Measurements from ENCODE around the gene PTPN18.
A peak's percentile ranks its signal among the peaks of the same experiment; 100 is the strongest.

PTPN18 gene

GRCh38 chr2:130336150-130336876, 19.5 kb upstream of the PTPN18 start:
- Histone ChIP-seq H3K9me3 (ENCODE audit: control insufficient read depth, low read length) (no peaks in the 10 kb centered on the region), H3K79me2 (no peaks in the 10 kb centered on the region), H3K27ac (no peak overlapping the region), H3K36me3 (ENCODE audit: control insufficient read depth, insufficient read depth, low read length) (no peaks in the 10 kb centered on the region), H2AFZ (peak overlapping the region; percentile 77), H3K27me3 (ENCODE audit: control insufficient read depth, insufficient read depth, low read length) (no peaks in the 10 kb centered on the region), H3K4me2 (ENCODE audit: low read length) (no peak overlapping the region), H3K4me1 (peaks cover 9% of the 10 kb centered on the region), H3K4me3 (ENCODE audit: low read depth, low read length) (no peak overlapping the region), H3K9ac (no peak overlapping the region)
- no peak for TF ChIP-seq CTCF (IDR thresholded peaks at IDR 0.05)

GRCh38 chr2:130336877-130337734, 18.8 kb upstream of the PTPN18 start:
- TF ChIP-seq CTCF (IDR thresholded peaks at IDR 0.05) = no peak
- Histone ChIP-seq H3K9me3 (ENCODE audit: control insufficient read depth, low read length) (no peaks in the 10 kb centered on the region), H2AFZ (peak overlapping the region; percentile 77), H3K4me3 (ENCODE audit: low read depth, low read length) (peak overlapping the region; percentile 55), H3K27me3 (ENCODE audit: control insufficient read depth, insufficient read depth, low read length) (no peaks in the 10 kb centered on the region), H3K36me3 (ENCODE audit: control insufficient read depth, insufficient read depth, low read length) (no peaks in the 10 kb centered on the region), H3K27ac (peak overlapping the region; percentile 67), H3K4me1 (peaks cover 10% of the 10 kb centered on the region), H3K4me2 (ENCODE audit: low read length) (peak overlapping the region; percentile 65), H3K79me2 (no peaks in the 10 kb centered on the region), H3K9ac (no peak overlapping the region)

GRCh38 chr2:130337735-130338325, 18.0 kb upstream of the PTPN18 start:
- H3K4me1 ChIP-seq = peaks cover 6% of the 10 kb centered on the region
- no peak for TF ChIP-seq CTCF (IDR thresholded peaks at IDR 0.05)
- H3K27me3 ChIP-seq (ENCODE audit: control insufficient read depth, insufficient read depth, low read length) = no peaks in the 10 kb centered on the region
- H3K79me2 ChIP-seq = no peaks in the 10 kb centered on the region
- no peaks in the 10 kb centered on the region for H3K9me3 ChIP-seq (ENCODE audit: control insufficient read depth, low read length)
- H3K9ac ChIP-seq = no peak overlapping the region
- H3K36me3 ChIP-seq (ENCODE audit: control insufficient read depth, insufficient read depth, low read length) = no peaks in the 10 kb centered on the region
- H2AFZ ChIP-seq = peak overlapping the region; percentile 77
- peak overlapping the region; percentile 65 for H3K4me2 ChIP-seq (ENCODE audit: low read length)
- H3K27ac ChIP-seq = peak overlapping the region; percentile 67
- H3K4me3 ChIP-seq (ENCODE audit: low read depth, low read length) = peak overlapping the region; percentile 55

DNA sequence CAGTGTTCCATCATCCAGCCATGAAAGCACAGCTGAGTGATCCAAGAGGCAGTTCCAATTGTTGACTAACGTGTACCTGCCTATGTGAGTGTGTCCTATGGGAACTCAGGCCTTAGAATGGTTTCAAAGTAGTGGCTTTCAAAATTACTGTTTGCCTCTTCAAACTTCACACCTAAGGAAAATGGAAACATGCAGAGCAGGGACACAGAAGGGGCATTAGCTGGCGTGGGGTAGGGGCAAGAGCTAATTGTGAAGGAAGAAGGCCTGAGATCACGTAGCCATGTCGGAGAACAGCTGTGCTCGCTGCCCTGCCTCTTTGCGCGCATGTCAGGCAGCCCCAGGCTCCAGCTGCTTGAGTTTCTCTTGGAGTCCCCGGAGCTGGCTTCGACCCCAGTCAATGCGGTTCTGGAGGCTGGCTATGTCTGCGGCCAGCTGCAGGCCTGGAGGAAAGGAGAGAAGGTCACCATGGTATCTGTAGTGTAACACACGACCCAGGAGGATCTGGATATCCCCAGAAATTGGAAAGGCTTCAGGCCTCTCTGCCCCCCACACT, 17.0 kb upstream of the PTPN18 start:
- no peak overlapping the region for H2AFZ ChIP-seq
- H3K4me3 ChIP-seq (ENCODE audit: low read depth, low read length) = no peak overlapping the region
- H3K27ac ChIP-seq = no peak overlapping the region
- H3K27me3 ChIP-seq (ENCODE audit: control insufficient read depth, insufficient read depth, low read length) = no peaks in the 10 kb centered on the region
- H3K9me3 ChIP-seq (ENCODE audit: control insufficient read depth, low read length) = no peaks in the 10 kb centered on the region
- H3K9ac ChIP-seq = no peak overlapping the region
- peaks cover 10% of the 10 kb centered on the region for H3K4me1 ChIP-seq
- H3K36me3 ChIP-seq (ENCODE audit: control insufficient read depth, insufficient read depth, low read length) = no peaks in the 10 kb centered on the region
- H3K79me2 ChIP-seq = peaks cover 3% of the 10 kb centered on the region
- no peak for TF ChIP-seq CTCF (IDR thresholded peaks at IDR 0.05)
- H3K4me2 ChIP-seq (ENCODE audit: low read length) = no peak overlapping the region
